Esophagus muscularis mucosa (tissue), 4 donors: ENCODE results near the gene RHO.

Experiments
- CTCF ChIP-seq, 3 experiments: fragments of 200-600 bp in 2 of 3; fragments of 450-650 bp in 1 of 3; sonication (generic) in 2 of 3; IDR thresholded peaks; one replicate each; pipeline ENCODE4 v1.5.1; 2017 to 2019; ENCODE audit warnings: antibody characterized with exemption in 3 of 3, mild to moderate bottlenecking in 2 of 3, moderate library complexity in 1 of 3
- EP300 ChIP-seq: sonication (generic); formaldehyde crosslinking; IDR thresholded peaks from one replicate; pipeline ENCODE4 v1.6.1; 2017; ENCODE audit warnings: antibody characterized with exemption
- POLR2A ChIP-seq: fragments of 450-650 bp; IDR thresholded peaks from one replicate; pipeline ENCODE4 v1.6.1; 2017; ENCODE audit warnings: antibody characterized with exemption, moderate library complexity, mild to moderate bottlenecking, low read depth
- POLR2AphosphoS5 ChIP-seq, 2 donors: sonication (generic); formaldehyde crosslinking; IDR thresholded peaks; one replicate each; pipeline ENCODE4 v1.6.1; 2017; ENCODE audit warnings: antibody characterized with exemption in 2 of 2

- TF ChIP-seq CTCF (IDR thresholded peaks at IDR 0.05), result no peak
- no peak for TF ChIP-seq POLR2A
- no peak for TF ChIP-seq POLR2AphosphoS5 (IDR thresholded peaks at IDR 0.05)
- no peak for TF ChIP-seq EP300
Measured at GRCh38 chr3:129522953-129523352, 5.5 kb upstream of the RHO start.
